Large intestine (tissue), 3 donors: ENCODE results near the gene ABHD17A. TPM values are rescaled to one million over a fixed set of nuclear protein-coding genes. Genes with fewer than 3 reads are reported as not detected.
"Not testable (repeated sequence)": the region's sequence is repeated elsewhere in the genome, so short reads cannot be mapped to it uniquely, and the experiment has no call there.

Experiments used
- DNase-seq, 2 donors: peaks; one replicate each; pipeline versions ENCODE4 v3.0.0 to v3.0.0-alpha.2; 2013
- H3K27ac ChIP-seq: one replicate; pipeline ENCODE4 v1.5.1; 2013; ENCODE audit warnings: low read length
- H3K27me3 ChIP-seq: 2 replicates; pipeline ENCODE4 v1.6.1; 2013; ENCODE audit warnings: low read length; ENCODE audit not compliant: control insufficient read depth, insufficient read depth
- H3K36me3 ChIP-seq: 2 replicates; pipeline ENCODE4 v1.6.1; 2013; ENCODE audit warnings: low read length; ENCODE audit not compliant: control insufficient read depth, insufficient read depth
- H3K4me1 ChIP-seq: one replicate; pipeline ENCODE4 v1.6.1; 2013; ENCODE audit warnings: low read length; ENCODE audit not compliant: control insufficient read depth, insufficient read depth
- H3K4me3 ChIP-seq: one replicate; pipeline ENCODE4 v1.5.1; 2013; ENCODE audit warnings: low read length
- H3K9me3 ChIP-seq: one replicate; pipeline ENCODE4 v1.6.1; 2013; ENCODE audit warnings: mild to moderate bottlenecking, low read depth, low read length, moderate library complexity; ENCODE audit not compliant: control insufficient read depth
- WGBS: methylation state at CpG from one replicate; pipeline ENCODE4 v1.1.5; 2013; ENCODE audit warnings: low lambda C conversion rate; ENCODE audit not compliant: insufficient coverage; 5-methylcytosine and 5-hydroxymethylcytosine counted together
- polyA plus RNA-seq: library from polyadenylated mRNA; unstranded; fragments of 120-200 nt; gene quantifications from one replicate; pipeline ENCODE4 v1.2.1, GENCODE V29; 2013

ABHD17A gene
- polyA plus RNA-seq, 1 donor, result 46.4 TPM

DNA sequence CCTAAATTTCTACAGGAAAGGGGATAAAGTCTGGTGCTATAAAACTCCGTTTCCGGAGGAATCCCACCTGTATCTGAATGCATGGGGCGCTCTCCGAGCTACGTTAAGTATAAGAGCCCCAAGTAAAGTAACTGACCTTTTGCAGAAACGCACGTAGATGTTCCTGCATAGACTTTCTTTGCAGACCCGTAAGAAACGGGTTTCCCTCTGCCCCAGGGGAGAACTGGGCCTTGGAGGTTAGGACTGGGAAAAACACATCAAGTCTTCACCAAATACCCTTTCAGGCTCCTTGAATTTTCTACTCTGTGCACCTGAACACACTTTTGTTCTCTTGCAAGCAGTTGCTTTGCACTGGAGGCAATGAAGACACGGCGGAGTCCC lies 10.0 kb downstream of the ABHD17A start:
- WGBS, result no CpG with 5 or more reads among the region's 11 CpGs
- Histone ChIP-seq H3K4me1 (peaks cover 12% of the 10 kb centered on the region), H3K36me3 (peaks cover 14% of the 10 kb centered on the region), H3K27ac (peak overlapping the region; percentile 86), H3K4me3 (peak overlapping the region; percentile 99)
- H3K27me3 ChIP-seq, H3K9me3 ChIP-seq, DNase-seq: not testable (repeated sequence)

DNA sequence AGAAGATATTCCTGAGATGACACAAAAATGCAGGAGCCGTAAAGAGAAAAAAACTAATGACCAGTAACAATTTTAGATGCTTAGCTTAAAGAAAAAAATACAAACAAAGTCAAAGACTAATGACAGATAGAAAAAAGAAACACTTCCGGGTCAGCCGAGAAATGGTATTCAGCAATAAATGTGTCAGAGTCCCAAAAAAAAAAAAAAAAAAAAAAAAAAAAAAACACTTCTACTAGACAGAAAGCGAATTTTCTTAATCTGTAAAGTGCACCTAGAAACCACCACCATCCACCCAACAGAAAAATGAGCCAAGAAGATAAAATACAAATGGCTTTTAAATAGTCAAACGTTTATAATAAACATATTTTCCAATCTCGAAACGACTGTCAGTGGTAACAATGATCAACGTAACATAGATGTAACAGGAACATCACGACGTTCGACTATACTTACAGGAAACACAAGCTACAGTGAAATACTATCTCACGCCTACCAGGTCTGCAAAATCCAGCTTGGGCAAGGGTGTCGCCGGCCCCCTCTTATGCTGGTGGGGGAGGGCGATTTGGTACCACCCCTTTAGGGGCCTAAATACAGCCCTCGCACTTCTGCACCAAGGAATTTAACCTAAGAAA lies 10.6 kb downstream of the ABHD17A start:
- WGBS, result 20% methylated on average over 3 of the region's 16 CpGs
- Histone ChIP-seq H3K27ac (no peak overlapping the region), H3K4me1 (peaks cover 12% of the 10 kb centered on the region), H3K36me3 (peaks cover 12% of the 10 kb centered on the region), H3K4me3 (peak overlapping the region; percentile 99), H3K27me3 (no peaks in the 10 kb centered on the region), H3K9me3 (peaks cover 6% of the 10 kb centered on the region)
- no peak for DNase-seq

DNA sequence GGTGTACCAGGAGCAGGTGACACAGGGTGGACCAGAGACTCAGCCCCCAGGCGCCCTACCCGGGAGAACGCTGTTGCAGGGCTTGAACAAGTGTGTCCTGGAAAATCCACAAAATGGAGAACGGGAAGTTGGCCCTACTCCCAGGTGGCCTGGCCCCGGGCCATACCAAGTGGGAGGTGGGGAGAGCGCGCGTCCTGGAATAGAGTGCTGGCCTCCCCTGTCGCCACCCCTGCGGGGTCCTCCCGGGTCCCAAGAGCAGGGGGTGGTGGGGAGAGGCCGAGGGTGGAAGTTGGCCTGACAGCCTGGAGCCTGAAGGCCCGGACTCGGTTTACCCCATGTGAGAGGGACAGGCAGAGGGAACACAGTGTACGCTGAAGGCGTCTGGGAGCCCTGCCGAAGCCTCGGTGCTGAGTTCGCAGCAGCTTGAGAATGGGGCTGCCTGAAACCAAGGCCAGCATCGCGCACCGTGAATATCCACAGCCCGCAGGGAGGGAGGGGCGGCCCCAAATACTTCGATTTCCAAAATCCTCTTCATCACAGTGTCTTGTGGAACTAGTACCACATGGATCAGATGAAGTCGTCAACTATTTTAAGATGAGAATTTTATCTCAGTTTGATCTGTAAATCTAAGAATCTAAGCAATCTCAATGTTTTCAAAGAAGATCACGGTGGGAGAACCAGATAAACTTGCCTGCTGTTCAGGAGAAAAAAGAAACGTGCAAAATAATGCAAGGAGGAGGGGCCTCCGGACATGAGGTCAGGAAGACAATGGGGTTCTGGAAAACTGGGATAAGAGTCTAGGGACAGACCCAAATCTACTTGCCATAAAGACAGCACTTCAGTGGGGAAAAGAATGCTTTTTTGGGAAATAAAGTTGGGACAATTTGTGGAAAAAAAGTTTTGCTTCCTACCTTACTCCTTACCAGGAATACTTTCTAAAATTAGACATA lies 11.5 kb downstream of the ABHD17A start:
- Histone ChIP-seq H3K9me3 (peaks cover 6% of the 10 kb centered on the region), H3K4me3 (no peak overlapping the region), H3K36me3 (peaks cover 12% of the 10 kb centered on the region), H3K27ac (no peak overlapping the region), H3K27me3 (no peaks in the 10 kb centered on the region), H3K4me1 (peaks cover 12% of the 10 kb centered on the region)
- 57% methylated on average over 1 of the region's 29 CpGs for WGBS
- no peak for DNase-seq

DNA sequence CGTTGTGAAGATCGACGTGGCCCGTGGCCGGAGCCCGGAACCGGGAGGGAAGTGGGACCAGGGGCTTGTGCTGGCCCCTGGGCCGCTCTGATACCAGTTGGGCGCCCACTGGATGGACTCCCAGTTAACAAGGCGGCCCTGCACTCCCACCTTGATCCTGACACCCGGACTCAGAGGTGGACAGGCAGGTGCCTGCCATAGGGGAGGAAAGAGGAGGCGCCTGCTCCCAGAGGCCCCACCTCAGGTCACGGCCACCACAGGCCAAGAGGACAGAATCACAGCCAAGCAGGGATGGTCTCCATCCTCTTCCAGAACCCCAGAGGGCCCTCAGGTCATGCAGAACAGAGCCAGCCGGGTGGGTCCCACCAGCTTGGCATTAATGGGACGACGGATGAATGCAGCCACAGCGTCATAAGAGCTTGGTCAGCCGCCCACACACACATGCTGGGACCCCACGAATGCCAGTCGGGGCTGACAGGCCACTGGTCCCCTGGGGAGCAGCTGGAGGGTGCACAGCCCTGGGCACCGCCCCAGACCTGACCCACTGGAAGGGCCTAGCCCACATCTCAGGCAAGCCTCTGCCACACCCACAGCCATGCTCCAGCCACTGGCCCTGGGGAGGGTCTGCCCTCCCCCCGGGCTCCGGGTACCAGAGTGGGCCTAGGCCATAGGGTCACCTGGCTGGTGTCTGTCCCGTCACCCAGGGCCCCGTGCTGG lies 12.3 kb downstream of the ABHD17A start:
- Histone ChIP-seq H3K36me3 (peaks cover 12% of the 10 kb centered on the region), H3K4me3 (no peak overlapping the region), H3K4me1 (peaks cover 12% of the 10 kb centered on the region), H3K27ac (no peak overlapping the region), H3K27me3 (no peaks in the 10 kb centered on the region), H3K9me3 (peaks cover 6% of the 10 kb centered on the region)
- DNase-seq, result no peak
- WGBS, result no CpG with 5 or more reads among the region's 25 CpGs

DNA sequence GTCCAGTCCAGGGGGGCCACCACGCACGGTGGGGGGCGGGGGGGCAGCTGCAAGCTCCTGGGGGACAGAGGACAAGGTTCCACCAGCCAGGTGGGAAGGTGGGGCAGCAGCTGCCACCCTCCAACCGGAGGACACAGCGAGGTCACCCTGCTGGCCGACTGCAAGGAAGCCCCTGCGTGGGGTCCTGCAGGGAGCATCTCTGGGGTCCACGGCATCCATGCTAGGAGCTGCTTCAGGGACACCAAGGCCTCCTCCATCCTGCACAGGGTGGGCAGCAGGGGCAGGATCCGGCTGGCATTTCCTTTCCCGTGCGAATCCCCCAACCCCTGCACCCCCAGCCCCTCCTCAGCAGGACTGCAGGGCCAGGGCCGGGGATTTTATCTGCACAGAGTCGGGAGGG lies 13.7 kb downstream of the ABHD17A start:
- Histone ChIP-seq H3K4me3 (no peak overlapping the region), H3K4me1 (peaks cover 17% of the 10 kb centered on the region), H3K36me3 (peaks cover 12% of the 10 kb centered on the region), H3K27me3 (no peaks in the 10 kb centered on the region), H3K9me3 (peaks cover 6% of the 10 kb centered on the region), H3K27ac (no peak overlapping the region)
- no CpG with 5 or more reads among the region's 13 CpGs for WGBS
- no peak for DNase-seq

DNA sequence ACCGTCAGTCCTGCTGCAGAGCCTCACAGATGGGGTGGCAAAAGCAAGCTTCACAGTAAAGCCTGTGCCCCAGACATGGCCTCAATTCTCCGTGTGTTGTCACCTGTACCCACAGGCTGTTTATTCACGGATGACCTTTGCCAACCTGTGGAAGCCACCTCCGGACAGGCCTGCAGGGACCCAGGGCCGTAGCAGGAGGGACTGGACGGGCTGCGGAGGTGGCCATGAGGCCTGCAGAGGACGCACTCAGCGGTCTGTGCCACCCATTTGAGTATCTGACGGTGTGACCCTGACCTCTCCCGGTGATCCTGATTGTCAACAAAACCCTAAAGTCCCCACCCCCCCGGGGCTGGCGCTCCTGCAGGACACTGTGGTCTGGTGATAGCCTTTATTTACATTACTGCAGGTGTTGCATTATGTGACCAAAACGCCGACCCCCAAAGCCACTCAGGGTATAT lies 14.1 kb downstream of the ABHD17A start:
- Histone ChIP-seq H3K9me3 (peaks cover 3% of the 10 kb centered on the region), H3K4me3 (no peak overlapping the region), H3K36me3 (peaks cover 12% of the 10 kb centered on the region), H3K4me1 (peaks cover 14% of the 10 kb centered on the region), H3K27me3 (no peaks in the 10 kb centered on the region), H3K27ac (no peak overlapping the region)
- no peak for DNase-seq
- no CpG with 5 or more reads among the region's 15 CpGs for WGBS

DNA sequence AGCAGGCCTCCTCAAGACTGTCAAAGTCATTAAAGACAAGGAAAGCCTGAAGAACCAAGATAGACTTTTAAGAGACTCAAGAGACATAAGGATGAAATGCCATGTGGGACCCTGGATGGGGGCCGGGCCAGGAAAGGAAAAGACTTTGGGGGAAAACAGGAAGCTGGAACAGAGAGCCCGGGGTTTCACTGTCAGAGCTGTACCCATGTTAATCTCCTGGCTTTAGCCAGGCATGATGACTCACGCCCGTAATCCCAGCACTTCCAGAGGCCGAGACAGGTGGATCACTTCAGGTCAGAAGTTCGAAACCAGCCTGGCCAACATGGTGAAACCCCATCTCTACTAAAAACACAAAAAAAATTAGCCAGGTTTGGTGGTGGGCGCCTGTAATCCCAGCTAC lies 16.3 kb downstream of the ABHD17A start:
- peaks cover 12% of the 10 kb centered on the region for H3K36me3 ChIP-seq
- peaks cover 16% of the 10 kb centered on the region for H3K4me1 ChIP-seq
- no peak overlapping the region for H3K4me3 ChIP-seq
- H3K9me3 ChIP-seq, result no peaks in the 10 kb centered on the region
- H3K27me3 ChIP-seq, result no peaks in the 10 kb centered on the region
- DNase-seq, result no peak
- no CpG with 5 or more reads among the region's 7 CpGs for WGBS
- H3K27ac ChIP-seq, result no peak overlapping the region

DNA sequence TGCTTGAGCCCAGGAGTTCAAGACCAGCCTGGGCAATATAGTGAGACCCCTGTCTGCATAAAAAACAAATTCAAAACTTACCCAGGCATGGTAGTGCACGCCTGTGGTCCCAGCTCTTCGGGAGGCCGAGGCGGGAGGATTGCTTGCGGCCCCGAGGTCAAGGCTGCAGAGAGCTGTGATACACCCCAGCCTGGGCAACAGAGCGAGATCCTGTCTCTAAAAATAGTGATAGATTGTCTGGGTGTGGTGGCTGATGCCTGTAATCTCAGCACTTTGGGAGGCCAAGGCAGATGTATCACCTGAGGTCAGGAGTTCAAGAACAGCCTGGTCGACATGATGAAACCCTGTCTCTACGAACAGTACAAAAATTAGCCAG lies 18.0 kb downstream of the ABHD17A start:
- H3K27me3 ChIP-seq, result no peaks in the 10 kb centered on the region
- H3K4me3 ChIP-seq, result no peak overlapping the region
- H3K9me3 ChIP-seq, result no peaks in the 10 kb centered on the region
- peaks cover 11% of the 10 kb centered on the region for H3K4me1 ChIP-seq
- no CpG with 5 or more reads among the region's 9 CpGs for WGBS
- H3K27ac ChIP-seq, result no peak overlapping the region
- peaks cover 3% of the 10 kb centered on the region for H3K36me3 ChIP-seq
- DNase-seq, result no peak

DNA sequence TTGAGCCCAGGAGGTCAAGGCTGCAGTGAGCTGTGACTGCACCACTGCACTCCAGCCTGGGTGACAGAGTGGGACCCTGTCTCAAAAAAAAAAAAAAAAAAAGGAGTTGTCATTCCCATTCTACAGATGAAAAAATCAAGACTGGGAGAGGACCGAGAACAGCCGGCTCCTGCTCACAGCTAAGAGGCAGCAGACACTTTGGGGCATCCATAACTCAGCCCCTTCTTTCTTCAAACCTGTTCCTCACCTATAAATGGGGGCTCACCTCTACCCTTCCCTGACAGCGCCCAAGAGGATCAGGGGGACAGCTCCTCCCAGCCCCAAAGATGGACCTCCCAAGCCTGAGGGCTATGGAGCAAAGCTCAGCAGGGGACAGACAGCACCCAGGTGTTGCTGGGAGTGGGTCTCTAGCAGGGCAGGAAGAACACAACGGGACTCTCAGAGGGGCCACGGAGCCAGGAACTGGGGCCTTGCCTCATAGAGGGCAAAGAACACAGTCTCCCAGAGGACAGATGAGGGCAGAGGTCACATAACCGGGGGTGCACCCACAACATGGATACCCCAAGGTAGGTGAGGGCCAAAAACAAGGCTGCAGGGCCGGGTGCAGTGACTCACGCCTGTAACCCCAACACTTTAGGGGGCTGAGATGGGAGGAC lies 18.5 kb downstream of the ABHD17A start:
- no peak overlapping the region for H3K27ac ChIP-seq
- no peaks in the 10 kb centered on the region for H3K27me3 ChIP-seq
- no peaks in the 10 kb centered on the region for H3K9me3 ChIP-seq
- DNase-seq, result peak in 1 of 2 donors; percentile 56
- peaks cover 3% of the 10 kb centered on the region for H3K36me3 ChIP-seq
- WGBS, result no CpG with 5 or more reads among the region's 8 CpGs
- peaks cover 13% of the 10 kb centered on the region for H3K4me1 ChIP-seq
- H3K4me3 ChIP-seq, result no peak overlapping the region
